ENCODE data around the gene NFAT5. TPM values are rescaled to one million over a fixed set of nuclear protein-coding genes. Genes with fewer than 3 reads are reported as not detected.
A peak's percentile ranks its signal among the peaks of the same experiment; 100 is the strongest.

Gene NFAT5
- total RNA-seq, 1 experiment from 2014 or later: 21.0 TPM

DNA sequence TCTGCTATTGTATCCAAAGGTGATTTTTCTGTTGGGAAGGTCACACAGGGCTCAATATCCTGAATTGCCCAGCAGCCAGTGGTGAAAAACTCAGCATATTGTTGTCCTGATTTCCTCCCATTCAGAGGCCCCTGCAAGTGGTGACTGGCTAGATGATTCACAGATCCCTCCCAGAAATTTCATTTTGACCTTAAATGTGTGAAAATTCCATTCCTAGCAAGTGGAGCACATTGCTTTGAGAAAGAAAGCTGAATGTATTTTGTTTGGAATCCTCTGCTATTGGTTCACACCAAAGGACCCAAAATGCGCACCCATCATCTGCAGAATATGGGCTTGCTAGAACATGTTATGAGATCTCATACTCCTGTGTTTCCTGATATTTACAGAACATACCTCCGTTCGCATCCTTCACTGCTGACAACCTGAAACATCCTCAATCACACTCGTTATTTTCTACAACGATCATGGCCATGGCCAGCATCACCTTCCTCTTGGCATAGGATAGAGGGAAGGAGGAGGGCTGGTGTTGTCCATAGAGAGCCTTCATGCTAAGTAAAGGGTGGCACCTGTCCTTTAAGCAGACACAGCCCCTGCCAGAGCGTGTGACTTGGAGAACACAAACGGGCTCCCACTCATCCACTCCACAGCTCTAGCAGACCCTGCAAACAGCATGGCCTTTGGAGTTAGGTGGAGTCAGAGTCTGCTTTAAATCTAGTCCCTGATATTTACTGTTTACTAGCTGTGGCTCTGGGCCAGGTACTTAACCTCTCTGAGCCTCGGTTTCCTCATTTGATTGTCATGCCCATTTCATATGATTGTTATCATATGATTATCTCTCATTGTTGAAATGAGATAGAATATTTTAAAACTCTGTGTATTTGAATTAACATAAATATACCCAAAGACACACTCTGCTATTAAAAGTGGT lies 30.4 kb upstream of the NFAT5 start:
- no peak overlapping the region for H2AFZ ChIP-seq (ENCODE audit: low read length)
- no peak overlapping the region for H3K9ac ChIP-seq (ENCODE audit: extremely low read depth, insufficient read length, low read length)
- no peak overlapping the region for H2BK20ac ChIP-seq (ENCODE audit: low read depth, low read length, poor library complexity, severe bottlenecking)
- no peaks in the 10 kb centered on the region for H4K20me1 ChIP-seq (ENCODE audit: control insufficient read depth, insufficient read depth, insufficient read length)
- H2BK15ac ChIP-seq (ENCODE audit: low read depth, low read length): no peak overlapping the region
- H2BK12ac ChIP-seq (ENCODE audit: insufficient read length, low read depth, low read length): no peak overlapping the region
- TF ChIP-seq, protein P1, sequence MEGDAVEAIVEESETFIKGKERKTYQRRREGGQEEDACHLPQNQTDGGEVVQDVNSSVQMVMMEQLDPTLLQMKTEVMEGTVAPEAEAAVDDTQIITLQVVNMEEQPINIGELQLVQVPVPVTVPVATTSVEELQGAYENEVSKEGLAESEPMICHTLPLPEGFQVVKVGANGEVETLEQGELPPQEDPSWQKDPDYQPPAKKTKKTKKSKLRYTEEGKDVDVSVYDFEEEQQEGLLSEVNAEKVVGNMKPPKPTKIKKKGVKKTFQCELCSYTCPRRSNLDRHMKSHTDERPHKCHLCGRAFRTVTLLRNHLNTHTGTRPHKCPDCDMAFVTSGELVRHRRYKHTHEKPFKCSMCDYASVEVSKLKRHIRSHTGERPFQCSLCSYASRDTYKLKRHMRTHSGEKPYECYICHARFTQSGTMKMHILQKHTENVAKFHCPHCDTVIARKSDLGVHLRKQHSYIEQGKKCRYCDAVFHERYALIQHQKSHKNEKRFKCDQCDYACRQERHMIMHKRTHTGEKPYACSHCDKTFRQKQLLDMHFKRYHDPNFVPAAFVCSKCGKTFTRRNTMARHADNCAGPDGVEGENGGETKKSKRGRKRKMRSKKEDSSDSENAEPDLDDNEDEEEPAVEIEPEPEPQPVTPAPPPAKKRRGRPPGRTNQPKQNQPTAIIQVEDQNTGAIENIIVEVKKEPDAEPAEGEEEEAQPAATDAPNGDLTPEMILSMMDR (conservative IDR thresholded peaks at IDR 0.05): no peak
- no peak overlapping the region for H3K23ac ChIP-seq (ENCODE audit: insufficient read length, low read depth, low read length)
- H3K27ac Mint-ChIP-seq: peak overlapping the region in 1 of 3 experiments; percentile 30; a peak in 1 of 7 replicates
- no CpG with 5 or more reads among the region's 8 CpGs for WGBS (ENCODE audit: extremely low coverage, insufficient read length, low lambda C conversion rate)
- H3K56ac ChIP-seq (ENCODE audit: insufficient read length, low read depth, low read length): no peak overlapping the region
- no peaks in the 10 kb centered on the region for H3K27me3 Mint-ChIP-seq (ENCODE audit: low read depth)
- no peaks in the 10 kb centered on the region for H3K9me3 Mint-ChIP-seq
- H2BK120ac ChIP-seq (ENCODE audit: low read depth, low read length, poor library complexity, severe bottlenecking): no peak overlapping the region
- no peaks in the 10 kb centered on the region for H3K79me2 ChIP-seq (ENCODE audit: insufficient read depth, low read length)
- DNase-seq: no peak
- H3K27ac ChIP-seq (ENCODE audit: insufficient read length, low read depth, low read length): no peak overlapping the region
- H3K23me2 ChIP-seq (ENCODE audit: insufficient read length, low read depth, low read length, poor library complexity, severe bottlenecking): no peaks in the 10 kb centered on the region
- H3K79me1 ChIP-seq (ENCODE audit: insufficient read depth, low read depth, low read length, poor library complexity, severe bottlenecking): no peaks in the 10 kb centered on the region
- H2BK5ac ChIP-seq (ENCODE audit: insufficient read length, low read length): no peak overlapping the region
- no peak overlapping the region for H3K4ac ChIP-seq (ENCODE audit: low read depth, low read length)
- H3K36me3 Mint-ChIP-seq (ENCODE audit: insufficient read depth in 1 of 3, low read depth in 3 of 3): no peaks in the 10 kb centered on the region
- H3K14ac ChIP-seq (ENCODE audit: insufficient read depth, low read length): no peak overlapping the region
- H3K18ac ChIP-seq (ENCODE audit: insufficient read length, low read depth, low read length): no peak overlapping the region
- no peak overlapping the region for H3K4me3 Mint-ChIP-seq
- H3K4me1 ChIP-seq (ENCODE audit: insufficient read depth, low read length): peaks cover 4% of the 10 kb centered on the region; the same call in 1 of the 2 replicates
- H4K91ac ChIP-seq (ENCODE audit: insufficient read length, low read depth, low read length): no peak overlapping the region
- no peak overlapping the region for H3T11ph ChIP-seq (ENCODE audit: low read length)
- no peak overlapping the region for H4K8ac ChIP-seq (replicated peaks; ENCODE audit: insufficient read length, low read depth, low read length)
- H3K4me2 ChIP-seq (ENCODE audit: insufficient read depth, insufficient read length, low read length): no peak overlapping the region
- no peaks in the 10 kb centered on the region for H3K9me3 ChIP-seq (ENCODE audit: control insufficient read depth, low read depth, low read length)
- H4K5ac ChIP-seq (ENCODE audit: insufficient read length, low read depth, low read length): no peak overlapping the region
- H3K4me1 Mint-ChIP-seq: peaks cover 20 to 22% of the 10 kb centered on the region in 2 experiments
- no peak overlapping the region for H2AK5ac ChIP-seq (ENCODE audit: insufficient read length, low read length)
- no peaks in the 10 kb centered on the region for H3K27me3 ChIP-seq (ENCODE audit: insufficient read depth, low read length)

Data from H9 (cell line).